Measurements from ENCODE around the gene EEF1A2.

DNA sequence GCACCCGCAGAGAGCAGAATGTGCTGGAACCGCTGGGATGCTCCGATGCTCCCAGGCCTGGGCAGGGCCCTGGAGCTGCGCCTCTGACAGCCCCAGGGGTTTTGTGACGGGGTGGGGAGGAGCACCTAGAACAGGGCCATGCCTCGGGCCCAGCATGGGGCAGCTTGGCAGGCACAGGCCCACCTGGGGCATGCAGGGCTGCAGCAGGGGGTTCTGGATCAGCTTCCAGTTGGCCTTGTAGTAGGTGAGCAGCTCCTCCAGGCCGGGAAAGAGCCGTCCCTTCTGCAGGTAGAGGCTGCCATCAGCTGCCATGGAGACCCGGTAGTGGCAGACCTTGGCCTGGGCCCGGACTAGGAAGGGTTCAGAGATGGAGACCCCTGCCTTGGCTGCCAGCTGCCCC, 44.2 kb upstream of the EEF1A2 start:
- TF ChIP-seq POLR2AphosphoS5 (IDR thresholded peaks at IDR 0.05; ENCODE audit: low read depth, low read length), result no peak
- no peak for TF ChIP-seq REST (IDR thresholded peaks at IDR 0.05; ENCODE audit: insufficient read depth in 1 of 2, low read depth in 2 of 2, low read length in 2 of 2)
- TF ChIP-seq FOXP2 (optimal IDR thresholded peaks at IDR 0.05; ENCODE audit: borderline replicate concordance, extremely low read depth, extremely low read length, insufficient read depth), result no peak
- no peak for TF ChIP-seq TAF1 (IDR thresholded peaks at IDR 0.05; ENCODE audit: borderline replicate concordance, insufficient read depth, low read length)
